GM19438 (cell line): ENCODE measurements around the gene SOAT2.
A peak's percentile ranks its signal among the peaks of the same experiment; 100 is the strongest.
"Not testable (repeated sequence)": the region's sequence is repeated elsewhere in the genome, so short reads cannot be mapped to it uniquely, and the experiment has no call there.

Experiments
- ATAC-seq: cut with Tn5 transposase; IDR thresholded peaks from one replicate; pipeline ENCODE4 v1.9.1; 2021; ENCODE audit warnings: low read depth; ENCODE audit not compliant: unreplicated experiment

SOAT2 gene

GRCh38 chr12:53131844-53132243 lies 28.6 kb downstream of the SOAT2 start:
- ATAC-seq: no peak

- no peak for ATAC-seq
Measured at GRCh38 chr12:53133722-53134121, 30.4 kb downstream of the SOAT2 start.

GRCh38 chr12:53143355-53143754 lies 40.1 kb downstream of the SOAT2 start:
- no peak for ATAC-seq

- no peak for ATAC-seq
Measured at GRCh38 chr12:53145383-53146260, 42.3 kb downstream of the SOAT2 start.

GRCh38 chr12:53147181-53147580 lies 43.9 kb downstream of the SOAT2 start:
- ATAC-seq: no peak

- ATAC-seq: no peak
Measured at GRCh38 chr12:53147653-53148052, 44.4 kb downstream of the SOAT2 start.

- no peak for ATAC-seq
Measured at GRCh38 chr12:53151039-53151438, 47.8 kb downstream of the SOAT2 start.

GRCh38 chr12:53152390-53152789 lies 49.1 kb downstream of the SOAT2 start:
- no peak for ATAC-seq

GRCh38 chr12:53159195-53159839 lies 56.0 kb downstream of the SOAT2 start:
- peak; percentile 78 for ATAC-seq

- no peak for ATAC-seq
Measured at GRCh38 chr12:53160000-53160399, 56.7 kb downstream of the SOAT2 start.

GRCh38 chr12:53160673-53161072 lies 57.4 kb downstream of the SOAT2 start:
- ATAC-seq: no peak

GRCh38 chr12:53161119-53161911 lies 58.0 kb downstream of the SOAT2 start:
- no peak for ATAC-seq

GRCh38 chr12:53163008-53163407 lies 59.7 kb downstream of the SOAT2 start:
- not testable (repeated sequence) for ATAC-seq

- ATAC-seq: no peak
Measured at GRCh38 chr12:53166837-53167236, 63.6 kb downstream of the SOAT2 start.

- no peak for ATAC-seq
Measured at GRCh38 chr12:53169644-53170043, 66.4 kb downstream of the SOAT2 start.

- no peak for ATAC-seq
Measured at GRCh38 chr12:53170215-53170614, 66.9 kb downstream of the SOAT2 start.

- ATAC-seq: no peak
Measured at GRCh38 chr12:53170876-53171724, 67.8 kb downstream of the SOAT2 start.

- no peak for ATAC-seq
Measured at GRCh38 chr12:53171725-53172329, 68.5 kb downstream of the SOAT2 start.

GRCh38 chr12:53172352-53172751 lies 69.1 kb downstream of the SOAT2 start:
- no peak for ATAC-seq
